ENCODE measurements around the gene FCRL6. TPM values are rescaled to one million over a fixed set of nuclear protein-coding genes. Genes with fewer than 3 reads are reported as not detected.

Gene FCRL6
- total RNA-seq, 1 donor from 2014 or later, result not detected

DNA sequence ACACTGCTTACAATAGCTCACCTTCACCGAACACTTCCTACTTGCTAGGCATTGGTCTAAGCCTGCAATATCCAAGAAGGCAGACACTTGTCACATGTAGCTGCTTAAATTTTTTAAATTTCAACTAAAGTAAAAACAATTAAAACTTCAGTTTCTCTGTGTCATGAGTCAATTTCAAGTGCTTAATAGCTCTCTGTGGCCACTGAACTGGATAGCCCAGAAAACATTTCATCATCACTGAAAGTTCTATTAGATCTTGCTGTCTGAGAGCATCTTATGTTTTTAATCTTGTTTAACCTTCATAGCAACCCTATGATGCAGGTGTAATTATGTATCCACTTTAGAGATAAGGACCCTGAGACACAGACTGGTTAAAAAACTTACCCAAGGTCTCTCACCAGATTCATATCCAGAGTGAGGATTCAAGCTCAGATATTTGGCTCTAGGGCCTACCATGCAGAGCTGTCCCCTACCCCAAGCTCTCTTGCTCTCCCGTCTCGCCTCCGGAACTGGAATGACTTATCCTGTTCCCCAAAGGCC is 2.6 kb upstream of the FCRL6 start:
- no peak overlapping the region for H3K4me3 ChIP-seq
- intact Hi-C loops (cut with DNase I), result loop anchor here (1.0 to 5.0 kb wide), 2 partner anchors 92 to 148 kb away; partner anchors contain the start of gene IGSF9
- H3K27ac ChIP-seq, result no peak overlapping the region
- H3K36me3 ChIP-seq, result no peaks in the 10 kb centered on the region
- no peak for DNase-seq (ENCODE audit: low spot score in 2 of 2)
- no peaks in the 10 kb centered on the region for H3K27me3 ChIP-seq
- H3K9me3 ChIP-seq, result no peaks in the 10 kb centered on the region
- H3K4me1 ChIP-seq, result no peaks in the 10 kb centered on the region
- TF ChIP-seq CTCF (IDR thresholded peaks at IDR 0.05), result no peak

- intact Hi-C loops (cut with DNase I), result loop anchor here (2.0 kb wide), 1 partner anchor 206 kb away; no protein-coding TSS in a partner anchor
- no peak for DNase-seq (ENCODE audit: low spot score in 2 of 2)
- H3K4me1 ChIP-seq, result no peaks in the 10 kb centered on the region
- no peak for TF ChIP-seq CTCF (IDR thresholded peaks at IDR 0.05)
- H3K27me3 ChIP-seq, result no peaks in the 10 kb centered on the region
- no peaks in the 10 kb centered on the region for H3K9me3 ChIP-seq
- H3K4me3 ChIP-seq, result no peak overlapping the region
- H3K27ac ChIP-seq, result no peak overlapping the region
- H3K36me3 ChIP-seq, result no peaks in the 10 kb centered on the region
Observed at GRCh38 chr1:159800177-159800930, 1.8 kb upstream of the FCRL6 start.

DNA sequence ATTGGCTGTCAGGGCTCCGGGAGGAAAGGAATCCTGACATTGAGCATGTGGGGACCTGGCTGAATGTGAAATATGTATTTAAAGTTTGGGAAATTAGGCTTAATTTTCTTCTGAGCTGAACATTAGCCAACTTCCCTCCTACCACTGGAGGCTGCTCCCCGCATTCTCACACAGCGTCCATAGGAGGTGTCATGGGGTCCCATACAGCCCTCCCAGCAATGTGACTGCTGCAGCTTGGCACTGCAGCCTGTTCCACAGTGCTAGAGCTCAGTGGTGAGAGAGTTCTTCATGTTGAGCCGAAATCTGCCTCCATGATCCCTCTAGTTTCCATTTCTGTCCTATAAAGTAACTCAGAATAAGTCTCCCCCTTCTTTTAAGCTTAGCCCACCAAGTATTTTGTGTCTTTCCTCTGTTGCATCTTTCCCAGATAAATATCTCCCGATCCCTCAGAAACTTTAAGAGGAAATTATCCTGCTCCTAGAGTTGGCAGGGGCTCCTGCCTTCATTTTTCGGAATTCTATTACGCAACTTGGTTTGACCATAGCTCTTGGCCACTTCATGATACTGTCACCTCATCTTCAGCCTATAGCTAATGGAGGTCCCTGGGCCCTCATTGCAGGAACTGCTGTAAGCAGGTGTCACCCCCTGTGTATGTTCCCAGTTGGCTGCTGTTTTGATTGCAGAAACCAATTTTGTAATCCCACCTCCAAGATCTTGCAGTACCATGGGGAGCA is 2.0 kb downstream of the FCRL6 start:
- Histone ChIP-seq H3K27ac (no peak overlapping the region), H3K4me1 (no peaks in the 10 kb centered on the region), H3K36me3 (no peaks in the 10 kb centered on the region), H3K4me3 (no peak overlapping the region), H3K27me3 (no peaks in the 10 kb centered on the region), H3K9me3 (no peaks in the 10 kb centered on the region)
- TF ChIP-seq CTCF (IDR thresholded peaks at IDR 0.05), result no peak
- intact Hi-C loops (cut with DNase I), result no loop called here
- no peak for DNase-seq (ENCODE audit: low spot score in 2 of 2)

- intact Hi-C loops (cut with DNase I), result no loop called here
- TF ChIP-seq CTCF (IDR thresholded peaks at IDR 0.05), result no peak
- no peak overlapping the region for H3K27ac ChIP-seq
Observed at GRCh38 chr1:159804924-159805323, 2.8 kb downstream of the FCRL6 start.

GRCh38 chr1:159815926-159816325 is 13.8 kb downstream of the FCRL6 start:
- no peaks in the 10 kb centered on the region for H3K4me1 ChIP-seq
- H3K9me3 ChIP-seq, result no peaks in the 10 kb centered on the region
- no peak overlapping the region for H3K4me3 ChIP-seq
- H3K27me3 ChIP-seq, result no peaks in the 10 kb centered on the region
- intact Hi-C loops (cut with DNase I), result no loop called here
- no peak for TF ChIP-seq CTCF (IDR thresholded peaks at IDR 0.05)
- no peak overlapping the region for H3K27ac ChIP-seq
- no peaks in the 10 kb centered on the region for H3K36me3 ChIP-seq
- no peak for DNase-seq (ENCODE audit: low spot score in 2 of 2)

More at GRCh38 chr1:159804924-159805323, 2.8 kb downstream of the FCRL6 start:
- Histone ChIP-seq H3K27me3 (no peaks in the 10 kb centered on the region), H3K4me3 (no peak overlapping the region), H3K36me3 (no peaks in the 10 kb centered on the region), H3K4me1 (no peaks in the 10 kb centered on the region), H3K9me3 (no peaks in the 10 kb centered on the region)
- no peak for DNase-seq (ENCODE audit: low spot score in 2 of 2)

Data from ascending aorta (tissue), 2 donors.